OCI-LY7 (cell line): Measurements from ENCODE around the gene SPG7. TPM values are rescaled to one million over a fixed set of nuclear protein-coding genes. Genes with fewer than 3 reads are reported as not detected.

ENCODE experiments used
- Bru-seq: library from RNA; stranded (reverse); fragments of 400-500 nt; gene quantifications from one replicate; lab custom pipeline; 2021; lab: Mats Ljungman, UMichigan
- BruChase-seq, 2 experiments: library from RNA; stranded (reverse); fragments of 400-500 nt; gene quantifications; one replicate each; lab custom pipeline; 2021; lab: Mats Ljungman, UMichigan
- BruUV-seq: library from RNA; stranded (reverse); fragments of 400-500 nt; replicated peaks from 2 replicates; lab custom pipeline; 2021; lab: Mats Ljungman, UMichigan
- CTCF ChIA-PET: fragments of 300-600 bp; sonication (Branson Sonifier 250); formaldehyde crosslinking; loops from one replicate; lab custom pipeline; 2022; ENCODE audit warnings: antibody characterized with exemption; ENCODE audit not compliant: unreplicated experiment; lab: Charles Lee
- POLR2A ChIA-PET: fragments of 300-600 bp; sonication (Branson Sonifier 250); formaldehyde crosslinking; loops from one replicate; lab custom pipeline; 2022; ENCODE audit warnings: antibody characterized with exemption; lab: Charles Lee
- DNase-seq: peaks from one replicate; pipeline ENCODE4 v3.0.0-alpha.2; 2015; ENCODE audit warnings: low spot score
- H2AFZ ChIP-seq: fragments of 200-600 bp; sonication (generic), shearing (Covaris generic); 2 replicates; pipeline ENCODE4 v1.6.1; 2014; ENCODE audit warnings: mild to moderate bottlenecking, antibody characterized with exemption, low read length, moderate library complexity
- H3K27ac ChIP-seq: fragments of 200-600 bp; sonication (generic); 2 replicates; pipeline ENCODE4 v1.5.1; 2014; ENCODE audit warnings: mixed run types, low read depth, mild to moderate bottlenecking, moderate library complexity, low read length, inconsistent platforms; ENCODE audit not compliant: poor library complexity, severe bottlenecking
- H3K36me3 ChIP-seq: fragments of 200-600 bp; sonication (generic); 2 replicates; pipeline ENCODE4 v1.6.1; 2014; ENCODE audit warnings: mild to moderate bottlenecking, antibody characterized with exemption, low read length, moderate library complexity, mixed read lengths; ENCODE audit not compliant: insufficient read depth
- H3K4me1 ChIP-seq: fragments of 200-600 bp; sonication (generic); 2 replicates; pipeline ENCODE4 v1.5.1; 2014; ENCODE audit warnings: mild to moderate bottlenecking, low read length; ENCODE audit not compliant: insufficient read depth, poor library complexity, severe bottlenecking
- H3K4me2 ChIP-seq: fragments of 200-600 bp; sonication (generic); 2 replicates; pipeline ENCODE4 v1.6.1; 2014; ENCODE audit warnings: mild to moderate bottlenecking, low read length
- H3K4me3 ChIP-seq: fragments of 200-600 bp; sonication (generic); 2 replicates; pipeline ENCODE4 v1.5.1; 2014; ENCODE audit warnings: mild to moderate bottlenecking, low read depth, low read length; ENCODE audit not compliant: poor library complexity, severe bottlenecking
- H3K79me2 ChIP-seq: fragments of 200-600 bp; sonication (generic); 2 replicates; pipeline ENCODE4 v1.6.1; 2016; ENCODE audit warnings: low read depth, mild to moderate bottlenecking, low read length, moderate library complexity, mixed read lengths; ENCODE audit not compliant: insufficient read depth
- H3K9me2 ChIP-seq: fragments of 200-600 bp; sonication (generic); 2 replicates; pipeline ENCODE4 v1.6.1; 2016; ENCODE audit warnings: mild to moderate bottlenecking, low read length, mixed read lengths; ENCODE audit not compliant: insufficient read depth
- H3K9me3 ChIP-seq: fragments of 200-600 bp; sonication (generic); 2 replicates; pipeline ENCODE4 v1.6.1; 2014; ENCODE audit warnings: mild to moderate bottlenecking, mixed run types, low read length, mixed read lengths
- H4K20me1 ChIP-seq: fragments of 200-600 bp; sonication (generic); 2 replicates; pipeline ENCODE4 v1.6.1; 2014; ENCODE audit warnings: mild to moderate bottlenecking, antibody characterized with exemption, low read length, moderate library complexity, mixed read lengths; ENCODE audit not compliant: insufficient read depth
- EZH2phosphoT487 ChIP-seq: fragments of 200-600 bp; sonication (generic); IDR thresholded peaks from 2 replicates; pipeline ENCODE4 v1.6.1; 2018; ENCODE audit warnings: low read depth, borderline replicate concordance, mild to moderate bottlenecking, mixed run types, antibody characterized with exemption, low read length, moderate library complexity, mixed read lengths
- intact Hi-C: fragments of 100-400 bp; cut with micrococcal nuclease; formaldehyde crosslinking; loops from one replicate; pipeline ENCODE4 v1.10.0; 2022; ENCODE audit not compliant: unreplicated experiment
- long read RNA-seq: library from polyadenylated mRNA; stranded (forward); transcript quantifications from one replicate; pipeline ENCODE4 v2.0.0, GENCODE V29; 2022
- total RNA-seq, 2 experiments: library from RNA; depleted of rRNA in 1 of 2; stranded (reverse); fragments of >200 nt in 1 of 2; shearing (Covaris generic) in 1 of 2; gene quantifications; 2 replicates each; pipeline ENCODE4 v1.2.3, GENCODE V29; 2014 to 2022
- TF ChIP-seq, protein P1 (sequence below): fragments of 200-600 bp; sonication (generic); conservative IDR thresholded peaks from 2 replicates; pipeline ENCODE4 v1.5.1; 2014; ENCODE audit warnings: mild to moderate bottlenecking, antibody characterized with exemption, low read length, moderate library complexity, mixed read lengths

The SPG7 gene
- 77.6 and 92.7 TPM in 2 replicates for total RNA-seq (2014; rRNA removed; shearing (Covaris generic))
- 106 and 121 TPM in 2 replicates for total RNA-seq (2022)
- percentile 69 among the genes with signal in this experiment for Bru-seq, nascent RNA
- percentile 87 among the genes with signal in this experiment for BruChase-seq, experiment 1, labeled RNA remaining after a 6-hour chase
- percentile 84 among the genes with signal in this experiment for BruChase-seq, experiment 2, labeled RNA remaining after a 2-hour chase
- long read RNA-seq, full-length matches to known transcripts = 69 of 107 reads
- long read RNA-seq, partial matches to known transcripts = 12 of 107 reads
- long read RNA-seq, other reads (novel, unspliced or antisense) = 26 of 107 reads

DNA sequence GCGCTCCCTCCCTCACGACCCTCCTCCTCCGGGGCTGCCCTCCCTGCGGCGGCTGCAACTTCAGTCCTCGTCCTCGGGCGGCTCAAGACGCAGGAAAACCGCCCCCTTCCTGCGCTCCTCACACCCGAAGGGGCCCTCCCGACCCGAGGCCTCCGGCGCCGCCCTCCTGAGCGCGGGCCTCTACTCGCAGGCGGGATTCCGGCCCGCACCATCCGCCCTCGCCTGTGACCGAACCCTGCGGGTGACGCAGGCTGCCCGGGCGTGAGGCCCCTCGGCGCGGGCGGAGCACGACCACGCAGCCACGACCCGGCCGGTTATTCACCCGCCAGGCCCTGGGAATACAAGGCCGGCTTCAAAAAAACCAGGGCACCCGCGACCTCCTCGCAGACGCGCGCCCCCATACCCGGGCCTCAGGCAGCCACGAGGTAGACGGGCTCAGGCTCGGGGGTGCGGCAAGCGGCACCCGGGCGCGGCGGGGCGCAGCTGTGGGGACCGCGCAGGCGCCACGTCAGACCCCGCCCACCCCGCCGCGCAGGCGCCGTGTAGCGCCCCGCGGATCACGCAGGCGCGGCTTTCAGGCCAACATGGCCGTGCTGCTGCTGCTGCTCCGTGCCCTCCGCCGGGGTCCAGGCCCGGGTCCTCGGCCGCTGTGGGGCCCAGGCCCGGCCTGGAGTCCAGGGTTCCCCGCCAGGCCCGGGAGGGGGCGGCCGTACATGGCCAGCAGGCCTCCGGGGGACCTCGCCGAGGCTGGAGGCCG is at the start of gene SPG7:
Gene SPG7, plus strand, starts transcription at position 570 of the 757 bp plus-strand sequence. Its CDS starts 15 bp downstream, at position 585.
- H3K4me2 ChIP-seq = peak within 1 kb of the TSS; percentile 96
- H3K4me1 ChIP-seq = peaks cover 36% of the 10 kb centered on the region
- H4K20me1 ChIP-seq = no peaks in the 10 kb centered on the region
- DNase-seq = peak; percentile 89
- peak within 1 kb of the TSS; percentile 45; the same call in 1 of the 2 replicates for H2AFZ ChIP-seq
- intact Hi-C loops = loop anchor here (2.0 to 5.0 kb wide), 3 partner anchors 175 to 267 kb away; no protein-coding TSS in a partner anchor
- no peaks in the 10 kb centered on the region for H3K9me2 ChIP-seq
- H3K79me2 ChIP-seq = peaks cover 27% of the 10 kb centered on the region; the same call in 1 of the 2 replicates
- CTCF ChIA-PET = no interaction called here
- H3K36me3 ChIP-seq = peaks cover 19% of the 10 kb centered on the region
- H3K9me3 ChIP-seq = no peaks in the 10 kb centered on the region
- TF ChIP-seq EZH2phosphoT487 = no peak
- TF ChIP-seq, protein P1, sequence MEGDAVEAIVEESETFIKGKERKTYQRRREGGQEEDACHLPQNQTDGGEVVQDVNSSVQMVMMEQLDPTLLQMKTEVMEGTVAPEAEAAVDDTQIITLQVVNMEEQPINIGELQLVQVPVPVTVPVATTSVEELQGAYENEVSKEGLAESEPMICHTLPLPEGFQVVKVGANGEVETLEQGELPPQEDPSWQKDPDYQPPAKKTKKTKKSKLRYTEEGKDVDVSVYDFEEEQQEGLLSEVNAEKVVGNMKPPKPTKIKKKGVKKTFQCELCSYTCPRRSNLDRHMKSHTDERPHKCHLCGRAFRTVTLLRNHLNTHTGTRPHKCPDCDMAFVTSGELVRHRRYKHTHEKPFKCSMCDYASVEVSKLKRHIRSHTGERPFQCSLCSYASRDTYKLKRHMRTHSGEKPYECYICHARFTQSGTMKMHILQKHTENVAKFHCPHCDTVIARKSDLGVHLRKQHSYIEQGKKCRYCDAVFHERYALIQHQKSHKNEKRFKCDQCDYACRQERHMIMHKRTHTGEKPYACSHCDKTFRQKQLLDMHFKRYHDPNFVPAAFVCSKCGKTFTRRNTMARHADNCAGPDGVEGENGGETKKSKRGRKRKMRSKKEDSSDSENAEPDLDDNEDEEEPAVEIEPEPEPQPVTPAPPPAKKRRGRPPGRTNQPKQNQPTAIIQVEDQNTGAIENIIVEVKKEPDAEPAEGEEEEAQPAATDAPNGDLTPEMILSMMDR = 0 out of 2 replicates have a peak, but pooled peaks have one; percentile 9
- peak within 1 kb of the TSS; percentile 74 for H3K27ac ChIP-seq
- peak within 1 kb of the TSS; percentile 79 for H3K4me3 ChIP-seq
- POLR2A ChIA-PET = interaction anchor here (0.6 to 1.3 kb wide), 2 partner anchors 11 to 21 kb away, joined by 3 to 5 read pairs; no protein-coding TSS in a partner anchor
- no TSS peak for BruUV-seq

DNA sequence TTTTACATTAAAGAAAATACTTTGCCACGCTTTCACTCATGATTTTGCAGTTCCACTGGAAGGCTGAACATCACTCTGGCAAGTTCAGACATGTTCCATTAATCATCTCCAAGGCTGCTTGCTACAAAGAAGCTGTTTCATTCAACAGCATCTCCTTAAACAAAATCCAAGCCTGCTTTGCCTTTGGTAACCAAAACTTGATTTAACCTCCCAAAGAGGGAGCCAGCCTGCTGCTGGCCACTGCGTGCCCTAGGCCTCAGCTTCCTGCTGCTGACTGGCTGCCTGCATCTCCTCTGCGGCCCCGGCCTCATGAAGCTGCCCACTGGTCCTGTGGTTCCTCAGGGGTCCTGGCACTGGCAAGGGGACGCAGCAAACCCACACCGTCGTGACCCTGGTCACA is 49.7 kb upstream of the SPG7 start:
- peaks cover 19% of the 10 kb centered on the region for H3K4me1 ChIP-seq
- H3K36me3 ChIP-seq = peaks cover 44% of the 10 kb centered on the region
- ChIA-PET POLR2A (interaction anchor here (0.5 kb wide), 1 partner anchor 23 kb away, joined by 4 read pairs; no protein-coding TSS in a partner anchor), CTCF (no interaction called here)
- no peaks in the 10 kb centered on the region for H3K9me2 ChIP-seq
- intact Hi-C loops = no loop called here
- no peak overlapping the region for H3K27ac ChIP-seq
- H3K4me3 ChIP-seq = no peak overlapping the region
- peaks cover 85% of the 10 kb centered on the region for H3K79me2 ChIP-seq
- H3K4me2 ChIP-seq = no peak overlapping the region
- H4K20me1 ChIP-seq = peaks cover 32% of the 10 kb centered on the region
- no peak for DNase-seq
- H2AFZ ChIP-seq = no peak overlapping the region
- no peak for TF ChIP-seq EZH2phosphoT487
- TF ChIP-seq, protein P1 = no peak
- BruUV-seq = no TSS peak
- no peaks in the 10 kb centered on the region for H3K9me3 ChIP-seq
